ENCODE results near the gene SMIM7. TPM values are rescaled to one million over a fixed set of nuclear protein-coding genes. Genes with fewer than 3 reads are reported as not detected.

Gene SMIM7
- total and polyA plus RNA-seq, 2 of the 13 experiments (the other 11 are each of a cell fraction or from before 2014, with no cell fraction given): 55.7 to 74.9 TPM

GRCh38 chr19:16659832-16660708 is at the start of gene SMIM7 (continued):
- TF ChIP-seq, protein P1, sequence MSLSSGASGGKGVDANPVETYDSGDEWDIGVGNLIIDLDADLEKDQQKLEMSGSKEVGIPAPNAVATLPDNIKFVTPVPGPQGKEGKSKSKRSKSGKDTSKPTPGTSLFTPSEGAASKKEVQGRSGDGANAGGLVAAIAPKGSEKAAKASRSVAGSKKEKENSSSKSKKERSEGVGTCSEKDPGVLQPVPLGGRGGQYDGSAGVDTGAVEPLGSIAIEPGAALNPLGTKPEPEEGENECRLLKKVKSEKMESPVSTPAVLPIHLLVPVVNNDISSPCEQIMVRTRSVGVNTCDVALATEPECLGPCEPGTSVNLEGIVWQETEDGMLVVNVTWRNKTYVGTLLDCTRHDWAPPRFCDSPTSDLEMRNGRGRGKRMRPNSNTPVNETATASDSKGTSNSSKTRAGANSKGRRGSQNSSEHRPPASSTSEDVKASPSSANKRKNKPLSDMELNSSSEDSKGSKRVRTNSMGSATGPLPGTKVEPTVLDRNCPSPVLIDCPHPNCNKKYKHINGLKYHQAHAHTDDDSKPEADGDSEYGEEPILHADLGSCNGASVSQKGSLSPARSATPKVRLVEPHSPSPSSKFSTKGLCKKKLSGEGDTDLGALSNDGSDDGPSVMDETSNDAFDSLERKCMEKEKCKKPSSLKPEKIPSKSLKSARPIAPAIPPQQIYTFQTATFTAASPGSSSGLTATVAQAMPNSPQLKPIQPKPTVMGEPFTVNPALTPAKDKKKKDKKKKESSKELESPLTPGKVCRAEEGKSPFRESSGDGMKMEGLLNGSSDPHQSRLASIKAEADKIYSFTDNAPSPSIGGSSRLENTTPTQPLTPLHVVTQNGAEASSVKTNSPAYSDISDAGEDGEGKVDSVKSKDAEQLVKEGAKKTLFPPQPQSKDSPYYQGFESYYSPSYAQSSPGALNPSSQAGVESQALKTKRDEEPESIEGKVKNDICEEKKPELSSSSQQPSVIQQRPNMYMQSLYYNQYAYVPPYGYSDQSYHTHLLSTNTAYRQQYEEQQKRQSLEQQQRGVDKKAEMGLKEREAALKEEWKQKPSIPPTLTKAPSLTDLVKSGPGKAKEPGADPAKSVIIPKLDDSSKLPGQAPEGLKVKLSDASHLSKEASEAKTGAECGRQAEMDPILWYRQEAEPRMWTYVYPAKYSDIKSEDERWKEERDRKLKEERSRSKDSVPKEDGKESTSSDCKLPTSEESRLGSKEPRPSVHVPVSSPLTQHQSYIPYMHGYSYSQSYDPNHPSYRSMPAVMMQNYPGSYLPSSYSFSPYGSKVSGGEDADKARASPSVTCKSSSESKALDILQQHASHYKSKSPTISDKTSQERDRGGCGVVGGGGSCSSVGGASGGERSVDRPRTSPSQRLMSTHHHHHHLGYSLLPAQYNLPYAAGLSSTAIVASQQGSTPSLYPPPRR (CRISPR knock-in tag; IDR thresholded peaks at IDR 0.05; ENCODE audit: borderline replicate concordance): peak; percentile 61; the same call in 1 of the 2 replicates
- TF ChIP-seq GLMP (CRISPR knock-in tag; IDR thresholded peaks at IDR 0.05; ENCODE audit: borderline replicate concordance): no peak
- TF ChIP-seq ZNF720 (CRISPR knock-in tag; IDR thresholded peaks at IDR 0.05): no peak
- TF ChIP-seq ZFY (CRISPR knock-in tag; IDR thresholded peaks at IDR 0.05): peak; percentile 89
- TF ChIP-seq ZKSCAN8 (CRISPR knock-in tag; IDR thresholded peaks at IDR 0.05; ENCODE audit: borderline replicate concordance): no peak
- no peak for TF ChIP-seq ZNF121 (CRISPR knock-in tag; IDR thresholded peaks at IDR 0.05)
- no peak for TF ChIP-seq ZSCAN22 (CRISPR knock-in tag; IDR thresholded peaks at IDR 0.05)
- peak; percentile 85 for TF ChIP-seq XRCC5 (optimal IDR thresholded peaks at IDR 0.05; ENCODE audit: low read length)
- TF ChIP-seq, protein P2, sequence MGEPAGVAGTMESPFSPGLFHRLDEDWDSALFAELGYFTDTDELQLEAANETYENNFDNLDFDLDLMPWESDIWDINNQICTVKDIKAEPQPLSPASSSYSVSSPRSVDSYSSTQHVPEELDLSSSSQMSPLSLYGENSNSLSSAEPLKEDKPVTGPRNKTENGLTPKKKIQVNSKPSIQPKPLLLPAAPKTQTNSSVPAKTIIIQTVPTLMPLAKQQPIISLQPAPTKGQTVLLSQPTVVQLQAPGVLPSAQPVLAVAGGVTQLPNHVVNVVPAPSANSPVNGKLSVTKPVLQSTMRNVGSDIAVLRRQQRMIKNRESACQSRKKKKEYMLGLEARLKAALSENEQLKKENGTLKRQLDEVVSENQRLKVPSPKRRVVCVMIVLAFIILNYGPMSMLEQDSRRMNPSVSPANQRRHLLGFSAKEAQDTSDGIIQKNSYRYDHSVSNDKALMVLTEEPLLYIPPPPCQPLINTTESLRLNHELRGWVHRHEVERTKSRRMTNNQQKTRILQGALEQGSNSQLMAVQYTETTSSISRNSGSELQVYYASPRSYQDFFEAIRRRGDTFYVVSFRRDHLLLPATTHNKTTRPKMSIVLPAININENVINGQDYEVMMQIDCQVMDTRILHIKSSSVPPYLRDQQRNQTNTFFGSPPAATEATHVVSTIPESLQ (CRISPR knock-in tag; conservative IDR thresholded peaks at IDR 0.05): no peak; the same call in 1 of the 2 replicates
- TF ChIP-seq ZFP90 (CRISPR knock-in tag; IDR thresholded peaks at IDR 0.05; ENCODE audit: borderline replicate concordance): no peak
- TF ChIP-seq BORCS8-MEF2B (CRISPR knock-in tag; IDR thresholded peaks at IDR 0.05): peak; percentile 43
- TF ChIP-seq ZKSCAN1 (IDR thresholded peaks at IDR 0.05; ENCODE audit: low read length): no peak
- no peak; the same call in 1 of the 2 replicates for TF ChIP-seq RAD21 (CRISPR knock-in tag; IDR thresholded peaks at IDR 0.05)
- no peak for TF ChIP-seq STAT5B (CRISPR knock-in tag; IDR thresholded peaks at IDR 0.05)
- TF ChIP-seq ZNF431 (CRISPR knock-in tag; IDR thresholded peaks at IDR 0.05; ENCODE audit: borderline replicate concordance, low read depth): no peak
- 0 out of 2 replicates have a peak, but pooled peaks have one; percentile 54 for TF ChIP-seq KLF9 (CRISPR knock-in tag; IDR thresholded peaks at IDR 0.05; ENCODE audit: low read depth)
- peak; percentile 82; the same call in 1 of the 2 replicates for TF ChIP-seq ZNF343 (CRISPR knock-in tag; IDR thresholded peaks at IDR 0.05)
- TF ChIP-seq, protein P3, sequence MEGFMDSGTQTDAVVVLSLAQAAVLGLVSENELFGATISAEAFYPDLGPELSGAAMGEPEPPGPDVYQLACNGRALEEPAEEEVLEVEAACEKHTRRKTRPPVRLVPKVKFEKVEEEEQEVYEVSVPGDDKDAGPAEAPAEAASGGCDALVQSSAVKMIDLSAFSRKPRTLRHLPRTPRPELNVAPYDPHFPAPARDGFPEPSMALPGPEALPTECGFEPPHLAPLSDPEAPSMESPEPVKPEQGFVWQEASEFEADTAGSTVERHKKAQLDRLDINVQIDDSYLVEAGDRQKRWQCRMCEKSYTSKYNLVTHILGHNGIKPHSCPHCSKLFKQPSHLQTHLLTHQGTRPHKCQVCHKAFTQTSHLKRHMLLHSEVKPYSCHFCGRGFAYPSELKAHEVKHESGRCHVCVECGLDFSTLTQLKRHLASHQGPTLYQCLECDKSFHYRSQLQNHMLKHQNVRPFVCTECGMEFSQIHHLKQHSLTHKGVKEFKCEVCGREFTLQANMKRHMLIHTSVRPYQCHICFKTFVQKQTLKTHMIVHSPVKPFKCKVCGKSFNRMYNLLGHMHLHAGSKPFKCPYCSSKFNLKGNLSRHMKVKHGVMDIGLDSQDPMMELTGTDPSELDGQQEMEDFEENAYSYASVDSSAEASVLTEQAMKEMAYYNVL (CRISPR knock-in tag; IDR thresholded peaks at IDR 0.05; ENCODE audit: borderline replicate concordance): peak; percentile 59; the same call in 1 of the 2 replicates
- peak; percentile 84 for TF ChIP-seq SPEN (CRISPR knock-in tag; IDR thresholded peaks at IDR 0.05; ENCODE audit: low read depth)
